GM10266 (cell line): ENCODE measurements around the gene ZSWIM1.

ENCODE experiments used
- DNase-seq: peaks from one replicate; pipeline ENCODE4 v3.0.0; 2012; ENCODE audit errors: extremely low spot score
- CTCF ChIP-seq: IDR thresholded peaks from 2 replicates; pipeline ENCODE4 v1.5.1; 2012; ENCODE audit warnings: mild to moderate bottlenecking, low read depth; ENCODE audit not compliant: control insufficient read depth, insufficient read depth; ENCODE audit errors: missing control alignments

The ZSWIM1 gene

DNA sequence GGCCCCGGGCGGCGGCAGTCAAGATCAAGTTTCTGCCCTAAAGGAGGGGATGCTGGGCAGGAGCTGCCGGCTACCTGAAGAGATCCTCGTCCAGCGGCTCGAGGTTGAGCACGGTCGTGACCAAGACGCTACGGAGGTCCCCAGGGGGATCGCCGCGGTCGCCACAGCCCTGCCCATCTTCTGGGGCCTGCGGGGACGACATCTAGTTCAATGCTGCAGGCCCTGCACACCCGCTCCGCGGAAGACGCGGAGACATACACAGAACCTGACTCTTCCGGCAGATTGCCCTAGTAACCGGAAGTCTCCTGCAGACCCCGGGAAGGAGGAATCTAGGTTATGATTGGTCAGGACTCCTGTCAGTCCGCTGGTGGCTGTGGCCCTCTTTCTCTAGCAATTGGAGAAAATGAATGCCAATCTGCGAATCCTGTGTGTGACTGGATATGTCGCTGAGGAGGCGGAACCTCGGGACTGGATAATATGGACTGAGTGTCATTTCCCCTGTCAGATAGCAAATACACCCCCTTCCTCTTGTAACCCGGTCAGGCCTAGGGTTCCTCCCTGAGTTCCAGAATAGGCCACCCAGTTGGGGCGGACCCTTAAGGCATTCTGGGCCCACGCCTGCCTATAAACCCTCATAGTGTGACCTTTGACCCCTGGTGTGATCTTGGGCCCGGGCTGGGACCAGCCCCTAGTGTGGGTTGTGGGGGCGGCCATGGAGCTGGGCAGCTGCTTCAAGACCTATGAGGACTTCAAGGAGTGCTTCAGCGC is 23.7 kb upstream of the ZSWIM1 start, which contains the start of the genes ACOT8 and ZSWIM3:
Gene ACOT8 (minus strand): TSS at position 279 of the 768 bp plus-strand sequence. CDS start 77 bp downstream, at position 202.
Gene ZSWIM3 (plus strand): TSS at position 501 of the 768 bp plus-strand sequence. CDS start 212 bp downstream, at position 713.
- DNase-seq: peak; percentile 98
- TF ChIP-seq CTCF: no peak

- peak; percentile 72 for DNase-seq
- TF ChIP-seq CTCF: no peak
These were observed 23.2 kb upstream of the ZSWIM1 start for GRCh38 chr20:45857882-45858216.

- no peak for DNase-seq
- no peak for TF ChIP-seq CTCF
These were observed 21.1 kb upstream of the ZSWIM1 start for GRCh38 chr20:45859916-45860315.

DNA sequence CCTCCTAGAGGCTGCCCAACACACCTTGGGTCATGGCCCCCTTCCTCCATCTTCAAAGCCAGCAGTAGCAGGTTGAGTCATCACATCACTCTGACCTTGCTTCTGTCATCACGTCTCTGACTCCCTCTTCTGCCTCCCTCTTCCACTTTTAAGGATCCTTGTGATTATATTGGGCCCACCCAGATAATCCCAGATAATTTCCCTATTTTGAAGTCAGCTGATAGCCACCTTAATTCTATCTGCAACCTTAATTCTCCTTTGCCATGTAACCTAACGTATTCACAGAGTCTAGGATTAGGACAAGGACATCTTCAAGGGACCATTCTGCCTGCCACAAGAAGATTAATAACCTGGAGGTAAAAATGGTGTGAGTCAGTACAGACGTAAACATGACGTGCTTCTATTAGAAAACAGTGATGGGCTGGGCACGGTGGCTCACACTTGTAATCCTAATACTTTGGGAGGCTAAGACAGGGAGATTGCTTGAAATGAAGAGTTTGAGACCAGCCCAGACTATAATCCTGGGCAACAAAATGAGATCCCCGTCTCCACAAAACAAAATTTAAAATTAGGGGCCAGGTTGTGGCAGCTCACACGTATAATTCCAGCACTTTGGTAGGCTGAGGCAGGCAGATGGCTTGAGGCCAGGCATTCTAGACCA is 20.3 kb upstream of the ZSWIM1 start:
- DNase-seq: no peak
- no peak for TF ChIP-seq CTCF

DNA sequence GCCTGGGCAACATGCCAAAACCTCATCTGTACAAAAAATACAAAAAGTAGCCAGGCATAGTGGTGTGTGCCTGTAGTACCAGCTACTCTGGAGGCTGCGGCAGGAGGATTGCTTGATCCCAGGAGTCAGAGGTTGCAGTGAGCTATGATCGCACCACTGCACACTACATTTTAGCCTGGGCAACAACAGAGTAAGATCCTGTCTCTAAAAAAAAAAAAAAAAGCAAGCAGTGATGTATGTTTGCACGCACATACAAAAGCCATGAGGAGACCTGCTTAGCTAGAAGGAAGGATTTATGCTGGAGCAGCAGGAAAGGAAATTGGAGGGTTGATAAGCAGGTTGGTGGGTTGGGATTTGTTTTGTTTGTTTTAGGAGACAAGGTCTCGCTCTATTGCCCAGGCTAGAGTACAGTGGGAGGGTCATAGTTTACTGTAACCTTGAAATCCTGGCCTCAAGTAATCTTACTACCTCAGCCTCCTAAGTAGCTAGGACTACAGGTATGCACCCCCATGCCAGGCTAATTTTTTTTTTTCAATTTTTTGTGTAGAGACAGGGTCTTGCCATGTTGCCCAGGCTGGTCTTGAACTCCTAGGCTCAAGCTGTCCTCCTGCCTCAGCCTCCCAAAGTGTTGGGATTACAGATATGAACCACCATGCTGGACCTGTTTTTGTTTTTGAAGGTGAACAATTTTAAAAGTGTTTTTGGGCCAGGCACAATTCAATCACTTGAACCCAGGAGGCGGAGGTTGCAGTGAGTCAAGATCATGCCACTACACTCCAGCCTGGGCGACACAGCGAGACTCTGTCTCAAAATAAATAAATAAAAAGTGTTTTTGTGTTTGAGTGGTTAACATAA is 19.6 kb upstream of the ZSWIM1 start:
- no peak for TF ChIP-seq CTCF
- DNase-seq: no peak

DNA sequence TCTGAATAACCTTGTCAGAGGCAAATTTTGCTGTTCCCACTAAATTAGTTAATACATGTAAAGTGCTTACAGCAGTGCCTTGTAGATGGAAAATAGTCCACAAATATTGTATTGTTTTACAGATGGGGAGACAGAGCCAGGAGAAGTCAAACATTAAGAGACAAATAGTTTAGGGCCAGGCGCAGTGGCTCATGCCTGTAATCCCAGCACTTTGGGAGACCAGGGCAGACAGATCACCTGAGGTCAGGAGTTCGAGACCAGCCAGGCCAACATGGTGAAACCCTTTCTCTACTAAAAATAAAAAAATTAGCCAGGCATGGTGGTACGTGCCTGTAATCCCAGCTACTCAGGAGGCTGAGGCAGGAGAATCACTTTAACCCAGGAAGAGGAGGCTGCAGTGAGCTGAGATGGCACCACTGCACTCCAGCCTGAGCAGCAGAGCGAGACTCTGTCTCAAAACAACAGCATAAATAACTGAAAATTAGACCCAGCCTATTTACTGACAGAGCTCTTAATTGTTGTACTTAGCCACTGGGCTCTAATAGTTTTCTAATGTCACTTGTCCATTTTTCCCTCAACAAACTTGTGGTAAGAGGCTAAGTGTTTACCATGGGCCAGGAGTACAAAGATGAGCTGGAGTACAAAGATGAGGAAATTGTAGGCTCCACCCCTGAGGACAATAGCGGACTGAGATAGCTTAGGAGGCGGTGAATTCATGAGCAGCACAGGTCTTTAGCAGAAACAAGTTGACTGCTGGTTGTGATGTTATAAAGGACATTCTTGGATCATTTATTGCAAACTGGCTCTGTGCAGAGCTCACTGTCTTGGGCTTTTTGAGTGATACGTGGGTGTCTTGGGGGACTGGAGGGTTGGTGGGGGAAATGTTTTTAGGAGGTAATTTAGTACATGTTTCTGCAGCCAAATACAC is 17.2 kb upstream of the ZSWIM1 start:
- DNase-seq: no peak
- no peak for TF ChIP-seq CTCF
